HG03457 (cell line): ENCODE results near the gene CADM1.

ENCODE experiments used
- ATAC-seq: cut with Tn5 transposase; IDR thresholded peaks from one replicate; pipeline ENCODE4 v1.9.1; 2021; ENCODE audit warnings: moderate number of reproducible peaks; ENCODE audit not compliant: unreplicated experiment

CADM1 gene

DNA sequence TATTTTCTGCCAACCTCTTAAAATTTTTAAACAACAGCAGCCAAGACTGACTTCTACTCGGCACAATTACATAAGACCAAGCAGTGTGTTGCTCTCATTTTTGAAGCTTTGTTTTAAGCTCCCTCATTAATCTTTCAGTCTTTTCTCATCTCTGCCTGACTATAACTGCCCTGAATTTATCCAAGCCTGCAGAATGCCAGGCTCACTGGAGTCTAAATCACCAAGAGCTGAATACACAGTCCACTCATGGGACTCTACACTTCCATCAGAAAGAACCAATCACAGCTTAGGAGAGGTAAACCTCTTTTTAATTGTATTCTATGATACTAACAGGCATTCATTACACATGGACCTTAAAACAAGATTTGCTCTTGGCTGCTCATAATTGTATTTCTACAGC lies 178.7 kb downstream of the CADM1 start:
- no peak for ATAC-seq

DNA sequence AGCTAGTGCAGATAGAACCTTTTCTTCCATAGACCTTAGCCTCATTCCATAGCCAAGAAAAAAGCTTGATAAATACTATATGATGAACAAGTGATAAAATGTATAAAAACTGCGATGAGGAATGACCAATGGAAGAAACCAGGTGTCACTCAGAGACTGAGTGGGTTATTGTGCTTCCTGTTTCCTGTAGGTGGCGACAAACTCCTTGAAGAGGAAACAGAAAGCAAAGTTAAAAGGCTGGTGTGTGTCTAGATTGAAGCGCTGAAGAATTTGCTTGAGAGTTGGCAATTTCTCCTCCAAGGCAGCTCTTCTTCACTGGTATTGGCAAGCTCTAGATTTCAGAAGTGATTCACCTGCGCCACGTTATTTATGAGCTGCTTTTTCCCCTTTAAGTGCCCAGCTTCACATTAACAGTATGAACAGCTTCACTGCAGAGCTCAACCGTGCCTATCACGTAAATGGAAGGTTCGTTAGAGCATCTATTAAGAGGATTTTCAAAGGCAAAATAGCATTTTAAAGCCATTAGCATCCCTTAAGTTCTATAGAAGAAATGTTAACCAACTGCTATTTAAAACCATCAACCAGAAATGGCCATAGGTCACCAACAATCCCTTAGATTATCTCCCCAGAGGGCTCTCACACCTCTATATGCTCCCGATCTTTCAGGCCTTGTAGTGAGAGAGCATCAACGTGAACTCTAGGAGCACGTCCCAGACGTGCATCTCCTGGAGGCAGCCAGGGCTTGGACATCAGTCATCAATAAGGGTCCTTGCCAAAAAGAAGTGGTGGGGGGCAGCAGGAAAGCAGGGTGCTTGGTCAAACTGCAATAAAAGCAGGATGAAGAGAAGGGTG lies 179.4 kb downstream of the CADM1 start:
- ATAC-seq: no peak

DNA sequence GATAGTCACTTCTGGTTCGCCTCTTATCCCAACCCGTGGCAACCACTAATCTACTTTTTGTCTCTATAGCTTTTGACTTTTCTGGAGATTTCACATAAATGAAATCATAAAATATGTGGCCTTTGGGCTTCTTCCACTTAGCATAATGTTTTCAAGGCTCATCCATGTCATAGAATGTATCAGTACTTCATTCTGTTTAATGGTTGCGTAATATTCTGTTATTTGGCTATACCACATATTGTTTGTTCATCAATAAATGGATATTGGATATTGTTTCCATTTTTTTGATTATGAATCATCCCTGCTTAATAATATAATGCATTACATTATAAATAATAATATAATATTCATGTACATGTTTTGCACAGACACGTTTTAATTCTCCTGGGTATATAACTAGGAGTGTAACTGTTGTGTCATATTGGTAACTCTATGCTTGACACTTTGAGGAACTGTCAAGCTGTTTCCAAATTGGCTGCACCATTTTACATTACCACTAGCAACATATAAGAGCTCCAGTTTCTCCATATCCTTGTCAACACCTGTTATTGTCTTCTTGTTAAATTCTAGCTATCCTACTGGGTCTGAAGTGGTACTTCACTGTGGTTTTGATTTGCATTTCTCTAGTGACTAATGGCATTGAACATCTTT lies 181.5 kb downstream of the CADM1 start:
- no peak for ATAC-seq

DNA sequence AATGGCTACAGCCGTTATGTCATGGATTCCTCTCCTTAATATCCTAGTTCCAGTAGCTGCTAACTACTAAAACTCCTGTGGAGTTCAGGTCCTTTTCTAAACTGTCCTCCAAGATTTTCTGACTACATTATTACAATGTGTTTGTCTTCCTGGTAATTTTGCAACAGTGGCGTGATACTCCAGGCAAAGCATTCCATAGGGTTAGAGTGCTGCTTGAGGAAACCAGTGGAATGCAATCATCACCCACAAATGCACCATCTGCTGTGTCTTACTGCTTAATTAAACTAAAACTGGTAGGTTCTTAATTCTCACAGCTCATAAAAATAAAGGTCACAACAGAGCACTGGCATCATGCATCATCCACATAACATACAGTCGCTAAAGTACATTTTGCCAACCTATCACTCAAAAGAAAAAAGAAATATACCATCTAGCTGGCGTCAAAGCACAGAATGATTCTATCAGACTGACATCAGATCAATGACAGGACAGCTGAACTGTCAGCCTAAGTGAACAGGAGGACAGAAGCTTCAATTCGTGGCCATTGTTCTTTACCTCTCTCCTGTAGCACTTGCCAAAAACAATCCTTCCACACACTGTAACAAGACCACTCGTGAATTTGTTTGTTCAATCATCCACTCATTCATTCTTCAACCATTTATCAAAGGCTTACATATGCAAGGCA lies 182.5 kb downstream of the CADM1 start:
- ATAC-seq: no peak

DNA sequence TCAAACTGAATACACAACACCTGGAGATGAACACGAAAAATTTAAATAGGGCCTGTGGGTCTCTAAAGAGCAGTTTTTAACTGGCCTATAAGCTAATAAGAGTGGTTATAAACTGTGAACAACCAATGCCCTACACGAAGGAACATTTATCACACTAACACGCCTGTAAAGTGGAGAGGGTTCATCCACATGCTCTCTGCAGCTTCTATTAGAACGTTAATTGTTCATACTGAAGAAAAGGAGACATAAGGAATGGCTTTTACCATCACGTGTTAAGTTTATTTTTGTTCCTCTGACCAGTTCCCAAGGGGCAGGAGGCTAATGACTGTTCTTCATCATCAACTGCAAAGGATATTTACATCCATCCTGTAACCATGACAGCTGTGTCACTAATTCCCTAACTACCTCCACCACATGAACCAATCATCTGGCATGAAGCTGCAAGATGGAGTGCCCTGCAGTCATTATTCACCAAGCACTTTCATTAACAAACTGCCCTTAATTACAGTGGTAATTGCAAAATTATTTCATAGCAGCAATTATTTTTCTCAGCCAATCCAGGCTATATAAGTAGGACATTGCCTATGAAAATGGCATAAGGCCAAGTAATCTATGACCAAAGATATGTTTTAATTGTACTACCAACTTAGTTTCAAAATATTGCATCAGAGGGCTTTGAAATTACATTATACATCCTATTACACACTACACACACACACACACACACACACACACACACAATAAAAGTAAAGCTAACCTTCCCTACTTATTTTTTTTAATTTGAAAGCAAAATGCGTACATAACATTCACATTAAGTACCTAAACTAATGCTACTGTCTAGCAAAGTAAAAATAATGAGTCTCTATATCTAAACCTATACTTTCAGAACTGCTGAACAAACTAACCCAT lies 186.7 kb downstream of the CADM1 start:
- no peak for ATAC-seq

DNA sequence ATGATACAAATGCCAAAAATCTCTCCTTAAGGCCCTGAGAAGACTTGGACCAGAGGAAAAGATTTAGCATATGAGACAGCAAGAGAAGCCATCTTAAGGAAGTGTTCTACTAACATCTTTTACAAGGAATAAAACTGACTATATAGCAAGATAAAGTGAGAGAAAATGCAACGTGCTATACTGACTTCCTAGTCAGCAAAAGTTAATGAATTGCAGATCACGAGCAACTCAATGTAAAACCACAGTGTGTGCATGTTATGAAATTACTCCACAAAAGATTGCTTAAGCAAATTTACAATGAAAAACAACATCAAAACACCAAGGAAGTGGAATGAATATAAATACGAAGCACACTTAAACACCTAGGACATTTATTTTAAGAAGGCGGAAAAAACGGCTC lies 187.5 kb downstream of the CADM1 start:
- no peak for ATAC-seq

DNA sequence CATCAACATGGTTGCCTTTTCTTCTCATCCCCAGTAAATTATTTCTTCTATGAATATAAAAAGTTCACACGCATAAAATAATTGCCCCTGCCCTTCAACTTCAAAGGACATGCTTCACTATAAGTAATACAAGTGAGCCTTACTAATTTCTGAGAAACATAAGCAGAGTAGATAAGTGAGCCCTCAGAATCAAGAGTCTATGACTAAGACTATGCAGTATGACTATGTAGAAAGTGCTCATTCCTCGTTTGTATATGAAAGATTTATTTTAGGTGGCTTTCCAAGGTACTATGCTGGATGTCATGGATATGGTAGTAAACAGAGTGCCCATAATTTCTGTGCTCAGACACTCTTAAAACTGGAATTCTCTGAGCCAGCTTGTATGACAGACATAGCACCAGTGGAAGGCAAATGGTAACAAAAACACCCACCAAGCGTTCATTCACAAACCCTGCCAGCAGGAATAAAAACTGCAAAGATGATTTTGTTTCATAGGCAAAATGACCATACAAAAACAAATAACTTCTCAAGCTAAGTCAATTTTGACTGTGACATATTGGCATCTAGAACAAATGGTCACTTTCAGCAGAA lies 189.8 kb downstream of the CADM1 start:
- no peak for ATAC-seq

DNA sequence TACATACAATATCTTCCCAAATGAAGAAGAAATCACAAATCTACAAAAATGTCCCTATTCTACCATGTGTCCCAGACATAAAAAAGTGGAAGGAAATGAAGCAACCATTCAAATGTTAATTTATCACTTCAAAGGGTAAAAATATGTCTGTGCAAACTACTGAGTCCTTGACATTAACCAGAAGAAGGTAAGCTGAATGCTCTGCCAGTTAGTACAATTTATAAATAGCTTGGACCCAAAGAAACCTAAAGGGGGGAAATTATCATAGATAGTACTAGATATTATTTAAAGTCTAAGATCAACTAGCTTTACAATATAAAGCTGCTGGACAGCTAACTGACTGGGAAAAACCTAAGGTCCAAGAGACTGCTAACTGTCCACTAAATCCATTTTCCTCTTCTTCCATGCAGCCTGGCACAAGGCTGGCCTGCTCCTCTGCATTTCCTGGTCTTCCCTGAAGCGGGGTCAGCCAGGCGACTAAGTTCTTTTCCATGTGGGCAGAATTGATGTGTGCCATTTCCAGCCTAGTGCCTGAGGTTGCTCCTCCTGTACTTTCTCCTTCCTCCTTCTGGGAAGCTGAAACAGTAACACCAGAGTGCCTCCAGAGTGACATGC lies 190.9 kb downstream of the CADM1 start:
- ATAC-seq: no peak

DNA sequence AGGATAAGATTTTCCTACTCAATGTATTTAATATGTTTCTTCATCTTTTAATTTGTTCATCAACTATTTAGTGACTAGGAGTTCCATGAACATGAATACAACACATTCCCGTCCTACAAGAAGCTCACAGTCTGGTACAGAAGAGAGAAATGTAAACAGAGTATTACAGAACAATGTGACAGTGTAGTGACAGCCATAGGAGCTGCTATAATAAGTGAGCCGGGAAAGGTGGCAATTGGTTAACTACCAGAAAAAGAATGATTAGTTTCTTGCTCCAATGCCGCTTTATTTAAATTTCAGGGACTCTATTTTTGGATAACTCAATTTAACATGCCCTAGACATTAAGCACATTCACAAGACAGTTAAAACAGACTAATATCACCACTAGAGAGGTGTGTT lies 192.3 kb downstream of the CADM1 start:
- ATAC-seq: no peak

DNA sequence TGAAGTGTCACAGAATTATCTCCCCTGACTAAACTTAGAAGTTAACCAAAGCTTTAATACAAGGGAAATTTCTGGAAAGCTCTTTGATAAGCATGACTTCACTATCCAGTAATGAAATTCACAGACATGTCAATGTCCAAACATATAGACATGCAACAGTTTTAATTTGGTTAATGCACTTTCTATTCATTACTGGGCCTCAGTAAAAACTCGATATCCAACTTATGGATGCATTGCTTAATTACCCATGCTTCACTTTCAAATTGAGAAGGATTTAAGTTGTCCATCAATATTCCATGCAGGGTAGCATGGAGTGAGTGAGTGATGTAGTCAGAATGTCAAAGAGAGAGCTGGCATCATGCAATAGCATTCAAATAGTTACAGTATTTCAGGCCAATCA lies 197.5 kb downstream of the CADM1 start:
- no peak for ATAC-seq

DNA sequence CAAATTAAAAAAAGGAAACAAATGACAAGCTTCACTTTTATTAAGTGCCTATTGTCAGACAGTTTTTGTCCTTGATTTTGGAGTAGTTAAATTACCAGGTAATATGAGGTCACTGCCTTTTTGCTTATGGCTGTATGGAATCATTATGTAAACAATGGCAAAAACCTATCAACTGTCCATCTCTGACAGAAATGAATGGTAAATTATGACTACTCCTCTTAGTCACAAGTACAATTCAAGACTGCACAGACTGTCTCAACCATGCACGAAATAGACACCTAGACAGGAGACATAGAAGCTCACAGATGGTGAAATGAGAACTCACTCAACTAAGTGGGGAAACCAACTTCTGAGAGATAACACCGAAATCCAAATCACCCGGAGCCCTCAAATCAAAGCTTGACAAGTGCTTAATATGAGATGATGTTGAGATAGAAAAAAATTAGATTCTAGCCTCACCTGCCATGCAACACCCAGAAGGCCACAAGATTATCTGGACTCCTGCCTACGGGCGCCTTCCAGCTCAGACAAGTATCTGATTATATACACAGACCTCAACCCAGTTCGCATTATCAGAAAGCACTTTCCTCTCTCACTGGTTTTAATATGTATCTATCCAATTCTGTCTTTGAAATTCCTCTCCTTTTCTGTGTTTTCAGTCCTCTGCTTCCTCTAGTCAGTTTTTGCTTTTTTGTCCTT lies 199.3 kb downstream of the CADM1 start:
- no peak for ATAC-seq

DNA sequence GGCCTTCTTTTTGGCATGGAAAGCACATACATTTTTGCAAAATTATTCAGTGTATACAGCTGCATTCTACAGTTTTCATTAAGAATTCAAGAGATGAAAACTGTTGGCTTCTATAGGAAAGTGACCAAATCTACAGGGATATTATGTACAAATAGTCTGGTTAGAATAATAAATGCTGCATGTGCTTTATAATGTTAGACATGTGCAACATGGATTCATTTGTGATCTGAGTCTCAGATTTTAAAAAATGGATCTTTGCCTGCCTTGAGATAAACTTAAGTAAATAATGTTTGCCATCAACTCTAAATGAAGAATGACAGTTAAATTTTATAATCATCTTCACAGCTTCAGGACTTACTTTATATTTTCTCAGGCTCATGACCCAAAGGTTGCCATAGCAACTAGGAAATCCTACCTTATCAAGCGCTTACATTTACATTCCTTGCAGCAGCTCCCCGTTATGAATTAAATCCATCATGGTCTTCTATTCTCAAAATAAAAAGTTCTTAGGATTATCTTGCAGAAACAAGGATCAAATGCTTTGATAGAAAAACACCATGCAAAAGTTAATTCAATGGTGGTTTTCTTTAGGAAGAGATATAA lies 200.2 kb downstream of the CADM1 start:
- no peak for ATAC-seq

DNA sequence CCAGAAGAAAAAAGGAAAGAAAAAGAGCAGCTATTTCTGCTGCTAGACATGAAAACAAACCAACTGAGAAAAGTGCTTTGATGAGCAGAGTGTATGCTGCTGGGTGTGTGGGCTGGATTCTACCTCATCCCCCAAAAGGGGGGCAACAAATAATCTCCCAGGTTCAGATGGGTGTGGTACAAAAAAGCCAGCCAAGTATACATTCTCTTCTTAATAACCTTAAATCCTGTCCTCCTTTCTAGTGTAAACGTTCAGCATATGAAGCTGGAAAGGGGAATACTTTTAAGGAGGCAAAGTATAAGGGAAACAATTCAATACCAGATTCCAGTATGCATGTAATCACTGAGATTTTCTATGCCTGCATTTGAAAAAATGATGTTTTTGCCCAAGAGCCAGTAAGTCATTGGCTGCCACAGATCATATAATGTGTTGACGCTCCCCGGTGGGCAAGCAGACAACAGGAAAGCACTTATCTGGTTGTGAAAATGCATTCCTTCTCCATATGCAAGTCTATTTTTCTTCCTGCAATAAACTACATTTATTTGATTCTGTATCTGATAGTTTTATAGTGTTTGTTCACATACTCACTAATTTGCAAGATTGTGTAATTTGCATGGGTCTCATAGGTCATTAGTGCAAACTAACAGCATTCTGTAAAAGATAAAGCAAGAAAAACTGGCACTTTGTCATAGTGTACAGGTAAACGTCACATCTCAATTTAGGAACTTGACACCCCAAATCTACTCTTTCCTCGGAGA lies 201.1 kb downstream of the CADM1 start:
- ATAC-seq: no peak

DNA sequence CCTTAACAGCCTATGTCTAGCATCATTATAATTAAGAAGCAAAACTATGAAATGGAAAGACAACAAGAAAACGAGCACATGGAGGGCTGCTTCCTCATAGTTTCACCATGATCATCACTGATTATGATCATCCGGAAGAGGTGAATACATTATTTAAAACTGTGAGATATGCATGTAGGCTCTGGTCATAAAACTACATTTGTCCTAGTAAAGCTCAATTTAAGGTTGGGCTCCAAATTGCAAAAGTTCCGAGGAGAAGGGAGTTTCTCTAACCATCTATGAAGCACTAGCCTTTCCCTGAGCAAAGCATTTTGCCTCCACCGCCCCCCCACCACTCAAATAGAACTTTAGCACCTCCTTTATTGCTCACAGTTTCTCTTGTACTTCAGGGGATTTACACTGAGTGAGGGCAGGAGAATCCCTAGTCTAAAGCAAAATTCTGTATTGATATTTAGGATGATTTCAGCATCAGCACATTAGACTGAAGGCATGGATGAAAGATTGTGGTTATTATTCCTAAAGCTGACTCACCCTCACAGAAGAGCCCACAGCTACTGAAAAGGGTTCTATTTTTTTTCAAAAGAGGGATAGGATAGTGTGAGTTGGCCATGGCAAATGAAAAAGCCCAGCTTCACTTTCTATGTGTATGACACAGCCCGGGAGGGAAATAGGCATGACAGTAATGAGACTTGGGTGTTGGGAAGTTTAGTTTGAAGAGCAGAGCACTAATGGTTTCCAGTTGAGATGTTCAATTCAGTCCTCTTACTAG lies 203.4 kb downstream of the CADM1 start:
- no peak for ATAC-seq

DNA sequence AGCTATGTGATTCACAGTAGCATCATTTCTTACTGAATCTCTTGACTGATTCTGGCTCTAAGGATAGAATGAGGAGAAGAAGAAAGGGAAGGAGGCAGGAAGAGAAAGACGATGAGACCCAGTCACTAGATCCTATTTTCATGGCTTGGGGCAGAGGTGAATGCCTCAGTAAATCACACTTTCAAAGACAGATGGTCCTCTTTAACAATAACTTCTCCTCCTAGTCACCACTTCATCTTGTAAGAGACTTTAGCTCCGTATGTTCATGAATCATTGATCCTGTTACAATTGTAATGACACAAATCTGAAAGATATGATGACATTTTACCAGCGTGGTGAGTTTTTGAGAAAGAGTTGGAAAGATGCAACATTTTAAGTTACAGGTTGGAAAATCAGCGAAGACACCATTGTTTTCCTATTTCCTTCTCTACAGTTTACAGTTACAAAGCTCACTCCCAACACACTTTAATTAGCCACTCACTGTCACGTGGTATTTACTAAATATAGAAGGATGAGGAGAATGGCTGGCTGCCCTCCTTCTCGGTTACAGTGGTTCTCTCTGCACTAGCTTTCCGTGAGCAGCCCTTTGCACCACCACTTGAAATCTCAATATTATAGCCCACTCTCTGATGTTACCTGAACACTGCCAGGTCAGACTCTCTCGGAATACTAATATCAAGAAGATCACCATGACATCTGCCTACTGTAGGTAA lies 205.8 kb downstream of the CADM1 start:
- no peak for ATAC-seq

DNA sequence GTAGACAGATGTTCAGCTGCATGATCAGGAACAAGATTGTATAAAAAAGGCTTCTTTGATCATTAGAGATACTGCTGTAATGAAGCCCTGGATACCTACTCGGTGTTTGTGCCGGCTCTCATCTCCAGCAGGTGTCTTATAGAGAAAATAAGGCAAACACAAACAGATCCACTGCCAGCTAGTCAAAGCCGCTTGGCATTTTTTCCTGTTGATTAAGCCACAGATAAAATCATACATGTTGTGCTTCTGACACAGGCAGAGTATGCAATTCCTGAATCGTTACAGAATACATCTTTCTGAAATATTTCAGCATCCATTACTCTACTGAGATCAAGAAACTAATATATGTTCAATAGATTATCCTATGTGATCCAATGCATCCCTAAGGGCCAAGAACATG lies 206.9 kb downstream of the CADM1 start:
- no peak for ATAC-seq

DNA sequence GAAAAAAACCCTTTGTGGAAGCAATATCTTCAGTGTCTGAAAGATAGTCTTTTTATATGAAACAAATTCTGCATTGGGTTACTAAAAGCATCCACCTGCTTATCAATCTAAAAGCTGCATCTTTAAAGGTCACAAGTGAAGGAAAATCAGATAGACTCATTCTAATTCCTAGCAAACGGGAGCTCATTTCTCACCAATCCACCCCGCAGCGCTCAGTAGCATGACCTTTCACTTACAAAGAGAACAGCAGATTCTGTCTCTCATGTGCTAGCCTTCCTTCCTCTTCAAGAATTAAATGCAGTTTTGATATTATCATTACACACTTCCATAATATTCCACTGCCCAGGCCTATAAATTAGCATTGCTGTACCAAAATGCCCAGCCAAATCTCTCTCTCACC lies 212.9 kb downstream of the CADM1 start:
- no peak for ATAC-seq
